IMR-90 (cell line): ENCODE results near the gene SLC9A2. TPM values are rescaled to one million over a fixed set of nuclear protein-coding genes. Genes with fewer than 3 reads are reported as not detected.

ENCODE experiments used
- ATAC-seq: fragments of 200-7000 bp; cut with Tn5 transposase; 2 replicates; pipeline ENCODE4 v1.9.1; 2020; ENCODE audit warnings: low read depth, mild to moderate bottlenecking, moderate library complexity
- BruUV-seq: library from RNA; stranded (reverse); fragments of 400-500 nt; replicated peaks from 2 replicates; lab custom pipeline; 2021; lab: Mats Ljungman, UMichigan
- CTCF ChIA-PET: fragments of 300-600 bp; formaldehyde crosslinking; extraction: SDS; loops from one replicate; lab custom pipeline; 2021; ENCODE audit warnings: antibody characterized with exemption; lab: Yijun Ruan, JAX
- POLR2A ChIA-PET: fragments of 300-600 bp; sonication (Branson Sonifier 250); formaldehyde crosslinking; loops from one replicate; lab custom pipeline; 2022; ENCODE audit warnings: antibody characterized with exemption; ENCODE audit not compliant: unreplicated experiment; lab: Charles Lee
- DNase-seq: peaks from one replicate; pipeline ENCODE4 v3.0.0; 2013
- H2AFZ ChIP-seq: replicated peaks from 2 replicates; pipeline ENCODE3; 2013; ENCODE audit warnings: low read length, mild to moderate bottlenecking; ENCODE audit not compliant: poor library complexity
- H2AK5ac ChIP-seq: 2 replicates; pipeline ENCODE4 v1.6.1; 2013; ENCODE audit warnings: low read depth, low read length, inconsistent platforms
- H2AK9ac ChIP-seq: replicated peaks from 2 replicates; pipeline ENCODE3; 2013; ENCODE audit warnings: mild to moderate bottlenecking, low read depth, low read length, moderate library complexity; ENCODE audit not compliant: poor library complexity
- H2BK120ac ChIP-seq: 2 replicates; pipeline ENCODE4 v1.6.1; 2013; ENCODE audit warnings: low read depth, low read length, inconsistent platforms
- H2BK15ac ChIP-seq: 3 replicates; pipeline ENCODE4 v1.6.1; 2013; ENCODE audit warnings: low read depth, low read length, inconsistent platforms
- H2BK20ac ChIP-seq: 2 replicates; pipeline ENCODE4 v1.6.1; 2013; ENCODE audit warnings: low read depth, mild to moderate bottlenecking, inconsistent platforms, low read length, moderate library complexity
- H2BK5ac ChIP-seq: 2 replicates; pipeline ENCODE4 v1.6.1; 2013; ENCODE audit warnings: mild to moderate bottlenecking, low read depth, low read length, inconsistent platforms; ENCODE audit not compliant: poor library complexity, severe bottlenecking
- H3K14ac ChIP-seq: replicated peaks from 2 replicates; pipeline ENCODE4 v1.6.1; 2013; ENCODE audit warnings: low read depth, low read length, inconsistent platforms
- H3K18ac ChIP-seq: 2 replicates; pipeline ENCODE4 v1.6.1; 2013; ENCODE audit warnings: low read depth, low read length, control low read depth
- H3K23ac ChIP-seq: 2 replicates; pipeline ENCODE4 v1.6.1; 2013; ENCODE audit warnings: low read depth, low read length, inconsistent platforms
- H3K27ac ChIP-seq: 2 replicates; pipeline ENCODE4 v1.5.1; 2013; ENCODE audit warnings: mild to moderate bottlenecking, control low read depth, low read length; ENCODE audit not compliant: insufficient read depth
- H3K27me3 ChIP-seq: 2 replicates; pipeline ENCODE4 v1.6.1; 2013; ENCODE audit warnings: low read length; ENCODE audit not compliant: control insufficient read depth, insufficient read depth
- H3K36me3 ChIP-seq: 2 replicates; pipeline ENCODE4 v1.6.1; 2013; ENCODE audit warnings: low read length, mixed read lengths; ENCODE audit not compliant: control insufficient read depth, insufficient read depth
- H3K4ac ChIP-seq: 2 replicates; pipeline ENCODE4 v1.6.1; 2013; ENCODE audit warnings: low read depth, low read length, inconsistent platforms
- H3K4me1 ChIP-seq: 2 replicates; pipeline ENCODE4 v1.6.1; 2013; ENCODE audit warnings: low read length, mixed read lengths; ENCODE audit not compliant: control insufficient read depth, insufficient read depth
- H3K4me2 ChIP-seq: 2 replicates; pipeline ENCODE4 v1.6.1; 2013; ENCODE audit warnings: low read depth, mild to moderate bottlenecking, control low read depth, low read length, moderate library complexity
- H3K4me3 ChIP-seq: 2 replicates; pipeline ENCODE4 v1.5.1; 2013; ENCODE audit warnings: low read depth, mild to moderate bottlenecking, control low read depth, low read length, moderate library complexity; ENCODE audit not compliant: insufficient read depth
- H3K56ac ChIP-seq: 2 replicates; pipeline ENCODE4 v1.6.1; 2013; ENCODE audit warnings: low read length, inconsistent platforms; ENCODE audit not compliant: insufficient read depth; ENCODE audit errors: extremely low read depth
- H3K79me1 ChIP-seq, 2 experiments: 2 replicates each; pipeline ENCODE4 v1.6.1; 2013; ENCODE audit warnings: low read length in 2 of 2, inconsistent platforms in 1 of 2, low read depth in 1 of 2
- H3K9ac ChIP-seq: 2 replicates; pipeline ENCODE4 v1.6.1; 2013; ENCODE audit warnings: low read depth, low read length, control low read depth
- H3K9me1 ChIP-seq: 2 replicates; pipeline ENCODE4 v1.6.1; 2013; ENCODE audit warnings: low read length, inconsistent platforms; ENCODE audit not compliant: insufficient read depth
- H3K9me3 ChIP-seq: 2 replicates; pipeline ENCODE4 v1.6.1; 2013; ENCODE audit warnings: low read length; ENCODE audit not compliant: control insufficient read depth, insufficient read depth
- H4K20me1 ChIP-seq: 2 replicates; pipeline ENCODE4 v1.6.1; 2013; ENCODE audit warnings: low read length, inconsistent platforms; ENCODE audit not compliant: insufficient read depth
- H4K5ac ChIP-seq: 2 replicates; pipeline ENCODE4 v1.6.1; 2013; ENCODE audit warnings: mild to moderate bottlenecking, low read depth, low read length, control low read depth
- H4K8ac ChIP-seq, 2 experiments: 2 replicates each; pipeline ENCODE4 v1.6.1; 2013; ENCODE audit warnings: low read depth in 2 of 2, low read length in 2 of 2, control low read depth in 1 of 2, inconsistent platforms in 1 of 2
- H4K91ac ChIP-seq: 2 replicates; pipeline ENCODE4 v1.6.1; 2013; ENCODE audit warnings: low read depth, low read length, inconsistent platforms; ENCODE audit not compliant: insufficient read depth
- BHLHE40 ChIP-seq: fragments of 150-350 bp; IDR thresholded peaks from 2 replicates; pipeline ENCODE4 v1.6.1; 2016; ENCODE audit warnings: mild to moderate bottlenecking, low read depth, low read length
- CTCF ChIP-seq: conservative IDR thresholded peaks from 2 replicates; pipeline ENCODE4 v1.5.1; 2012; ENCODE audit warnings: mild to moderate bottlenecking, low read depth, low read length, improper control_type of control experiment
- ELK1 ChIP-seq: fragments of 150-350 bp; IDR thresholded peaks from 2 replicates; pipeline ENCODE4 v1.6.1; 2016; ENCODE audit warnings: low read depth, mild to moderate bottlenecking, low read length, moderate library complexity, borderline replicate concordance
- FOS ChIP-seq: fragments of 150-350 bp; IDR thresholded peaks from 2 replicates; pipeline ENCODE4 v1.6.1; 2016; ENCODE audit warnings: low read depth, low read length
- RCOR1 ChIP-seq: IDR thresholded peaks from 2 replicates; pipeline ENCODE4 v1.6.1; 2012; ENCODE audit warnings: mild to moderate bottlenecking, low read length, improper control_type of control experiment; ENCODE audit not compliant: insufficient replicate concordance
- RFX5 ChIP-seq: IDR thresholded peaks from 2 replicates; pipeline ENCODE4 v1.8.0; 2012; ENCODE audit warnings: low read depth, mild to moderate bottlenecking, low read length, moderate library complexity
- WGBS, 2 experiments: methylation state at CpG; one replicate each; pipeline versions ENCODE4 v1.1.5 to v1.1.7; 2013; ENCODE audit warnings: missing lambda C conversion rate in 2 of 2; ENCODE audit not compliant: insufficient read length in 1 of 2; ENCODE audit errors: extremely low coverage in 2 of 2; 5-methylcytosine and 5-hydroxymethylcytosine counted together
- dilution Hi-C: fragments of 300-500 bp; cut with HindIII; formaldehyde crosslinking; loops from one replicate; pipeline ENCODE4 v1.14.3; 2018; ENCODE audit warnings: low sequenced_read_pairs; ENCODE audit not compliant: unreplicated experiment
- in situ Hi-C: fragments of 300-500 bp; cut with MboI; formaldehyde crosslinking; loops from 3 replicates; pipeline ENCODE4 v1.14.3; 2019; ENCODE audit warnings: low sequenced_read_pairs, inconsistent platforms, mixed read lengths
- intact Hi-C: fragments of 100-400 bp; cut with micrococcal nuclease; formaldehyde crosslinking; loops from 2 replicates; pipeline ENCODE4 v1.10.0; 2022
- polyA plus RNA-seq, 3 experiments: library from polyadenylated mRNA; depleted of rRNA; stranded (reverse); fragments of >200 nt; gene quantifications; 2 replicates each; pipeline ENCODE4 v1.2.3, GENCODE V29; 2012; ENCODE audit warnings: low replicate concordance in 1 of 3
- total RNA-seq: library from RNA; depleted of rRNA; stranded (reverse); fragments of >200 nt; gene quantifications from 2 replicates; pipeline ENCODE4 v1.2.3, GENCODE V29; 2012

SLC9A2 gene
- total and polyA plus RNA-seq, 2 of the 4 experiments (the other 2 are of a cell fraction): not detected

- no peak overlapping the region for H3K18ac ChIP-seq
- H2BK20ac ChIP-seq: no peak overlapping the region
- H4K5ac ChIP-seq: no peak overlapping the region
- no TSS peak for BruUV-seq
- H3K9ac ChIP-seq: no peak overlapping the region
- H3K56ac ChIP-seq: no peak overlapping the region
- no peak overlapping the region for H2AFZ ChIP-seq
- H3K4me2 ChIP-seq: no peak overlapping the region
- intact Hi-C loops: no loop called here
- H2AK5ac ChIP-seq: no peak overlapping the region
- no peak overlapping the region for H3K4me3 ChIP-seq
- in situ Hi-C loops: no loop called here
- no peak overlapping the region for H3K14ac ChIP-seq
- no peak overlapping the region for H2AK9ac ChIP-seq
- H3K4me1 ChIP-seq: no peaks in the 10 kb centered on the region
- ATAC-seq (no peak), DNase-seq (no peak)
- H3K23ac ChIP-seq: no peak overlapping the region
- ChIA-PET CTCF (no interaction called here), POLR2A (no interaction called here)
- H4K8ac ChIP-seq: no peak overlapping the region
- no peak for TF ChIP-seq RCOR1
- TF ChIP-seq RFX5: no peak
- no peak for TF ChIP-seq CTCF
- TF ChIP-seq FOS: no peak
- TF ChIP-seq ELK1: no peak
- TF ChIP-seq BHLHE40: no peak
- H2BK15ac ChIP-seq: no peak overlapping the region
- H3K79me1 ChIP-seq: no peaks in the 10 kb centered on the region
- no peak overlapping the region for H2BK5ac ChIP-seq
- dilution Hi-C loops: no loop called here
- H4K91ac ChIP-seq: no peak overlapping the region
- H3K27ac ChIP-seq: no peak overlapping the region
- no peaks in the 10 kb centered on the region for H4K20me1 ChIP-seq
- no CpG with 5 or more reads among the region's 2 CpGs for WGBS, 2 experiments
- H3K36me3 ChIP-seq: no peaks in the 10 kb centered on the region
- no peak overlapping the region for H3K4ac ChIP-seq
- 0 out of 2 replicates have a peak, but pooled peaks cover 2% of the 10 kb centered on the region for H3K27me3 ChIP-seq
- H2BK120ac ChIP-seq: no peak overlapping the region
- H3K9me1 ChIP-seq: no peaks in the 10 kb centered on the region
- H3K9me3 ChIP-seq: no peaks in the 10 kb centered on the region
Observed at GRCh38 chr2:102667072-102667471, 47.7 kb downstream of the SLC9A2 start.
